IMR-90 (cell line): ENCODE data around the gene DPEP3. TPM values are rescaled to one million over a fixed set of nuclear protein-coding genes. Genes with fewer than 3 reads are reported as not detected.
A peak's percentile ranks its signal among the peaks of the same experiment; 100 is the strongest.

ENCODE experiments used
- ATAC-seq: fragments of 200-7000 bp; cut with Tn5 transposase; 2 replicates; pipeline ENCODE4 v1.9.1; 2020; ENCODE audit warnings: low read depth, mild to moderate bottlenecking, moderate library complexity
- BruUV-seq: library from RNA; stranded (reverse); fragments of 400-500 nt; replicated peaks from 2 replicates; lab custom pipeline; 2021; lab: Mats Ljungman, UMichigan
- CTCF ChIA-PET: fragments of 300-600 bp; formaldehyde crosslinking; extraction: SDS; loops from one replicate; lab custom pipeline; 2021; ENCODE audit warnings: antibody characterized with exemption; lab: Yijun Ruan, JAX
- POLR2A ChIA-PET: fragments of 300-600 bp; sonication (Branson Sonifier 250); formaldehyde crosslinking; loops from one replicate; lab custom pipeline; 2022; ENCODE audit warnings: antibody characterized with exemption; ENCODE audit not compliant: unreplicated experiment; lab: Charles Lee
- DNase-seq: peaks from one replicate; pipeline ENCODE4 v3.0.0; 2013
- H2AFZ ChIP-seq: replicated peaks from 2 replicates; pipeline ENCODE3; 2013; ENCODE audit warnings: low read length, mild to moderate bottlenecking; ENCODE audit not compliant: poor library complexity
- H2AK5ac ChIP-seq: 2 replicates; pipeline ENCODE4 v1.6.1; 2013; ENCODE audit warnings: low read depth, low read length, inconsistent platforms
- H2AK9ac ChIP-seq: replicated peaks from 2 replicates; pipeline ENCODE3; 2013; ENCODE audit warnings: mild to moderate bottlenecking, low read depth, low read length, moderate library complexity; ENCODE audit not compliant: poor library complexity
- H2BK120ac ChIP-seq: 2 replicates; pipeline ENCODE4 v1.6.1; 2013; ENCODE audit warnings: low read depth, low read length, inconsistent platforms
- H2BK15ac ChIP-seq: 3 replicates; pipeline ENCODE4 v1.6.1; 2013; ENCODE audit warnings: low read depth, low read length, inconsistent platforms
- H2BK20ac ChIP-seq: 2 replicates; pipeline ENCODE4 v1.6.1; 2013; ENCODE audit warnings: low read depth, mild to moderate bottlenecking, inconsistent platforms, low read length, moderate library complexity
- H2BK5ac ChIP-seq: 2 replicates; pipeline ENCODE4 v1.6.1; 2013; ENCODE audit warnings: mild to moderate bottlenecking, low read depth, low read length, inconsistent platforms; ENCODE audit not compliant: poor library complexity, severe bottlenecking
- H3K14ac ChIP-seq: replicated peaks from 2 replicates; pipeline ENCODE4 v1.6.1; 2013; ENCODE audit warnings: low read depth, low read length, inconsistent platforms
- H3K18ac ChIP-seq: 2 replicates; pipeline ENCODE4 v1.6.1; 2013; ENCODE audit warnings: low read depth, low read length, control low read depth
- H3K23ac ChIP-seq: 2 replicates; pipeline ENCODE4 v1.6.1; 2013; ENCODE audit warnings: low read depth, low read length, inconsistent platforms
- H3K27ac ChIP-seq: 2 replicates; pipeline ENCODE4 v1.5.1; 2013; ENCODE audit warnings: mild to moderate bottlenecking, control low read depth, low read length; ENCODE audit not compliant: insufficient read depth
- H3K27me3 ChIP-seq: 2 replicates; pipeline ENCODE4 v1.6.1; 2013; ENCODE audit warnings: low read length; ENCODE audit not compliant: control insufficient read depth, insufficient read depth
- H3K36me3 ChIP-seq: 2 replicates; pipeline ENCODE4 v1.6.1; 2013; ENCODE audit warnings: low read length, mixed read lengths; ENCODE audit not compliant: control insufficient read depth, insufficient read depth
- H3K4ac ChIP-seq: 2 replicates; pipeline ENCODE4 v1.6.1; 2013; ENCODE audit warnings: low read depth, low read length, inconsistent platforms
- H3K4me1 ChIP-seq: 2 replicates; pipeline ENCODE4 v1.6.1; 2013; ENCODE audit warnings: low read length, mixed read lengths; ENCODE audit not compliant: control insufficient read depth, insufficient read depth
- H3K4me2 ChIP-seq: 2 replicates; pipeline ENCODE4 v1.6.1; 2013; ENCODE audit warnings: low read depth, mild to moderate bottlenecking, control low read depth, low read length, moderate library complexity
- H3K4me3 ChIP-seq: 2 replicates; pipeline ENCODE4 v1.5.1; 2013; ENCODE audit warnings: low read depth, mild to moderate bottlenecking, control low read depth, low read length, moderate library complexity; ENCODE audit not compliant: insufficient read depth
- H3K56ac ChIP-seq: 2 replicates; pipeline ENCODE4 v1.6.1; 2013; ENCODE audit warnings: low read length, inconsistent platforms; ENCODE audit not compliant: insufficient read depth; ENCODE audit errors: extremely low read depth
- H3K79me1 ChIP-seq, 2 experiments: 2 replicates each; pipeline ENCODE4 v1.6.1; 2013; ENCODE audit warnings: low read length in 2 of 2, inconsistent platforms in 1 of 2, low read depth in 1 of 2
- H3K9ac ChIP-seq: 2 replicates; pipeline ENCODE4 v1.6.1; 2013; ENCODE audit warnings: low read depth, low read length, control low read depth
- H3K9me1 ChIP-seq: 2 replicates; pipeline ENCODE4 v1.6.1; 2013; ENCODE audit warnings: low read length, inconsistent platforms; ENCODE audit not compliant: insufficient read depth
- H3K9me3 ChIP-seq: 2 replicates; pipeline ENCODE4 v1.6.1; 2013; ENCODE audit warnings: low read length; ENCODE audit not compliant: control insufficient read depth, insufficient read depth
- H4K20me1 ChIP-seq: 2 replicates; pipeline ENCODE4 v1.6.1; 2013; ENCODE audit warnings: low read length, inconsistent platforms; ENCODE audit not compliant: insufficient read depth
- H4K5ac ChIP-seq: 2 replicates; pipeline ENCODE4 v1.6.1; 2013; ENCODE audit warnings: mild to moderate bottlenecking, low read depth, low read length, control low read depth
- H4K8ac ChIP-seq, 2 experiments: 2 replicates each; pipeline ENCODE4 v1.6.1; 2013; ENCODE audit warnings: low read depth in 2 of 2, low read length in 2 of 2, control low read depth in 1 of 2, inconsistent platforms in 1 of 2
- H4K91ac ChIP-seq: 2 replicates; pipeline ENCODE4 v1.6.1; 2013; ENCODE audit warnings: low read depth, low read length, inconsistent platforms; ENCODE audit not compliant: insufficient read depth
- CHD1 ChIP-seq: IDR thresholded peaks from 2 replicates; pipeline ENCODE4 v1.6.1; 2012; ENCODE audit warnings: low read depth, low read length, improper control_type of control experiment
- CTCF ChIP-seq: conservative IDR thresholded peaks from 2 replicates; pipeline ENCODE4 v1.5.1; 2012; ENCODE audit warnings: mild to moderate bottlenecking, low read depth, low read length, improper control_type of control experiment
- FOS ChIP-seq: fragments of 150-350 bp; IDR thresholded peaks from 2 replicates; pipeline ENCODE4 v1.6.1; 2016; ENCODE audit warnings: low read depth, low read length
- MAFK ChIP-seq: IDR thresholded peaks from 2 replicates; pipeline ENCODE4 v1.6.1; 2012; ENCODE audit warnings: low read depth, low read length, improper control_type of control experiment
- MAZ ChIP-seq: IDR thresholded peaks from 2 replicates; pipeline ENCODE4 v1.6.1; 2012; ENCODE audit warnings: low read depth, mild to moderate bottlenecking, low read length, improper control_type of control experiment, moderate library complexity, borderline replicate concordance
- MXI1 ChIP-seq: IDR thresholded peaks from 2 replicates; pipeline ENCODE4 v1.6.1; 2012; ENCODE audit warnings: low read depth, mild to moderate bottlenecking, low read length, moderate library complexity, borderline replicate concordance
- RAD21 ChIP-seq: IDR thresholded peaks from 2 replicates; pipeline ENCODE4 v1.6.1; 2012; ENCODE audit warnings: low read length, improper control_type of control experiment
- RFX5 ChIP-seq: IDR thresholded peaks from 2 replicates; pipeline ENCODE4 v1.8.0; 2012; ENCODE audit warnings: low read depth, mild to moderate bottlenecking, low read length, moderate library complexity
- SMC3 ChIP-seq: fragments of 150-350 bp; IDR thresholded peaks from 2 replicates; pipeline ENCODE4 v1.6.1; 2016; ENCODE audit warnings: low read depth, mild to moderate bottlenecking, antibody characterized with exemption, low read length, moderate library complexity
- USF2 ChIP-seq: fragments of 150-350 bp; IDR thresholded peaks from 2 replicates; pipeline ENCODE4 v1.6.1; 2017; ENCODE audit warnings: mild to moderate bottlenecking, antibody characterized with exemption, low read length, low read depth
- WGBS, 2 experiments: methylation state at CpG; one replicate each; pipeline versions ENCODE4 v1.1.5 to v1.1.7; 2013; ENCODE audit warnings: missing lambda C conversion rate in 2 of 2; ENCODE audit not compliant: insufficient read length in 1 of 2; ENCODE audit errors: extremely low coverage in 2 of 2; 5-methylcytosine and 5-hydroxymethylcytosine counted together
- dilution Hi-C: fragments of 300-500 bp; cut with HindIII; formaldehyde crosslinking; loops from one replicate; pipeline ENCODE4 v1.14.3; 2018; ENCODE audit warnings: low sequenced_read_pairs; ENCODE audit not compliant: unreplicated experiment
- in situ Hi-C: fragments of 300-500 bp; cut with MboI; formaldehyde crosslinking; loops from 3 replicates; pipeline ENCODE4 v1.14.3; 2019; ENCODE audit warnings: low sequenced_read_pairs, inconsistent platforms, mixed read lengths
- intact Hi-C: fragments of 100-400 bp; cut with micrococcal nuclease; formaldehyde crosslinking; loops from 2 replicates; pipeline ENCODE4 v1.10.0; 2022
- polyA plus RNA-seq, 3 experiments: library from polyadenylated mRNA; depleted of rRNA; stranded (reverse); fragments of >200 nt; gene quantifications; 2 replicates each; pipeline ENCODE4 v1.2.3, GENCODE V29; 2012; ENCODE audit warnings: low replicate concordance in 1 of 3
- total RNA-seq: library from RNA; depleted of rRNA; stranded (reverse); fragments of >200 nt; gene quantifications from 2 replicates; pipeline ENCODE4 v1.2.3, GENCODE V29; 2012

DPEP3 gene
- total and polyA plus RNA-seq, 2 of the 4 experiments (the other 2 are of a cell fraction) = not detected

- TF ChIP-seq USF2 = no peak
- no peak for TF ChIP-seq MAFK
These were observed 13.1 kb upstream of the DPEP3 start (continued) for GRCh38 chr16:67993207-67994039.

- Histone ChIP-seq H3K27ac (no peak overlapping the region), H4K20me1 (no peaks in the 10 kb centered on the region; the same call in 1 of the 2 replicates), H2BK15ac (no peak overlapping the region), H3K9ac (no peak overlapping the region), H3K18ac (no peak overlapping the region), H3K23ac (no peak overlapping the region), H3K14ac (no peak overlapping the region), H3K9me1 (no peaks in the 10 kb centered on the region; the same call in 1 of the 2 replicates), H3K4me3 (no peak overlapping the region), H4K91ac (no peak overlapping the region), H3K4me1 (peaks cover 4% of the 10 kb centered on the region; the same call in 1 of the 2 replicates), H4K5ac (no peak overlapping the region), H3K36me3 (no peaks in the 10 kb centered on the region), H3K9me3 (no peaks in the 10 kb centered on the region), H2BK5ac (no peak overlapping the region), H3K27me3 (peaks cover 5% of the 10 kb centered on the region; the same call in 1 of the 2 replicates), H4K8ac (no peak overlapping the region), H3K79me1 (no peaks in the 10 kb centered on the region), H2AK5ac (peak overlapping the region; percentile 14; the same call in 1 of the 2 replicates), H2AFZ (peak overlapping the region; percentile 94), H3K4ac (no peak overlapping the region), H3K56ac (no peak overlapping the region), H3K4me2 (peak overlapping the region; percentile 31; the same call in 1 of the 2 replicates), H2AK9ac (peak overlapping the region; percentile 94), H2BK120ac (no peak overlapping the region), H2BK20ac (no peak overlapping the region)
- DNase-seq (no peak), ATAC-seq (no peak)
- no peak for TF ChIP-seq RAD21
- TF ChIP-seq CTCF = no peak
- TF ChIP-seq RFX5 = no peak
- no peak for TF ChIP-seq MAZ
- no peak for TF ChIP-seq USF2
- TF ChIP-seq SMC3 = no peak
- TF ChIP-seq CHD1 = no peak
- no peak for TF ChIP-seq FOS
- no peak for TF ChIP-seq MXI1
- in situ Hi-C loops (no loop called here), intact Hi-C loops (loop anchor here (1.0 kb wide), 2 partner anchors 48 to 237 kb away; no protein-coding TSS in a partner anchor), dilution Hi-C loops (no loop called here)
- no TSS peak for BruUV-seq
- POLR2A ChIA-PET = no interaction called here
- CTCF ChIA-PET = no interaction called here
- 63% methylated on average over 6 of the region's 20 CpGs; no CpG with 5 or more reads in 1 of the 2 experiments for WGBS, 2 experiments
These were observed 12.4 kb upstream of the DPEP3 start for GRCh38 chr16:67992661-67993206.
